HepG2 (cell line): ENCODE measurements around the gene CDC42EP4. TPM values are rescaled to one million over a fixed set of nuclear protein-coding genes. Genes with fewer than 3 reads are reported as not detected.
A peak's percentile ranks its signal among the peaks of the same experiment; 100 is the strongest.

Source experiments
- ARNT2 ChIP-seq: sonication (generic); formaldehyde crosslinking; IDR thresholded peaks from 2 replicates; pipeline ENCODE4 v1.8.0; 2022; ENCODE audit warnings: mild to moderate bottlenecking, low read depth, missing genetic modification reagents, moderate library complexity
- CAMTA2 ChIP-seq: sonication (generic); formaldehyde crosslinking; IDR thresholded peaks from 2 replicates; pipeline ENCODE4 v1.4.0; 2020; ENCODE audit warnings: mild to moderate bottlenecking, missing genetic modification reagents, borderline replicate concordance
- CENPX ChIP-seq: sonication (generic); formaldehyde crosslinking; IDR thresholded peaks from 2 replicates; pipeline ENCODE4 v1.9.0; 2021; ENCODE audit warnings: mild to moderate bottlenecking, missing genetic modification reagents, moderate library complexity
- GFI1 ChIP-seq: sonication (generic); formaldehyde crosslinking; IDR thresholded peaks from 2 replicates; pipeline ENCODE4 v1.5.0; 2020; ENCODE audit warnings: missing genetic modification reagents, mild to moderate bottlenecking, borderline replicate concordance
- HIVEP1 ChIP-seq: sonication (generic); formaldehyde crosslinking; IDR thresholded peaks from 2 replicates; pipeline ENCODE4 v1.4.0; 2020; ENCODE audit warnings: mild to moderate bottlenecking, missing genetic modification reagents
- HNF4G ChIP-seq, 2 experiments: sonication (generic) in 1 of 2; formaldehyde crosslinking in 1 of 2; IDR thresholded peaks; 2 replicates each; pipeline versions ENCODE4 v1.4.0 to v1.6.1; 2011 to 2020; ENCODE audit warnings: borderline replicate concordance in 2 of 2, low read depth in 2 of 2, mild to moderate bottlenecking in 2 of 2, low read length in 1 of 2, missing genetic modification reagents in 1 of 2, moderate library complexity in 1 of 2
- KLF13 ChIP-seq: sonication (generic); formaldehyde crosslinking; IDR thresholded peaks from 2 replicates; pipeline ENCODE4 v1.4.0; 2020; ENCODE audit warnings: mild to moderate bottlenecking, missing genetic modification reagents
- MAFK ChIP-seq, 2 experiments: IDR thresholded peaks in 1 of 2; conservative IDR thresholded peaks in 1 of 2; 2 replicates each; pipeline ENCODE4 v1.6.1; 2011; ENCODE audit warnings: improper control_type of control experiment in 2 of 2, low read length in 2 of 2
- NFYB ChIP-seq: sonication (generic); formaldehyde crosslinking; IDR thresholded peaks from 2 replicates; pipeline ENCODE4 v1.4.0; 2020; ENCODE audit warnings: missing genetic modification reagents
- PAWR ChIP-seq: sonication (generic); formaldehyde crosslinking; IDR thresholded peaks from 2 replicates; pipeline ENCODE4 v1.4.0; 2020; ENCODE audit warnings: missing genetic modification reagents, mild to moderate bottlenecking, borderline replicate concordance
- SOX6 ChIP-seq, 2 experiments: fragments of 450-650 bp in 1 of 2; sonication (generic) in 1 of 2; formaldehyde crosslinking in 1 of 2; IDR thresholded peaks; 2 replicates each; pipeline versions ENCODE4 v1.4.0 to v1.6.1; 2017 to 2020; ENCODE audit warnings: antibody characterized with exemption in 1 of 2, mild to moderate bottlenecking in 1 of 2, missing genetic modification reagents in 1 of 2
- TAF15 ChIP-seq: fragments of 200-400 bp; formaldehyde crosslinking; IDR thresholded peaks from one replicate; pipeline ENCODE4 v1.6.1; 2018; ENCODE audit warnings: mild to moderate bottlenecking, low read depth, low read length; ENCODE audit not compliant: poor library complexity, severe bottlenecking
- ZBTB25 ChIP-seq: IDR thresholded peaks from 2 replicates; pipeline ENCODE4 v1.6.1; 2018; ENCODE audit warnings: missing genetic modification reagents
- ZFP36L2 ChIP-seq: sonication (generic); formaldehyde crosslinking; IDR thresholded peaks from 2 replicates; pipeline ENCODE4 v1.4.0; 2020; ENCODE audit warnings: missing genetic modification reagents
- ZNF326 ChIP-seq: sonication (generic); formaldehyde crosslinking; IDR thresholded peaks from 2 replicates; pipeline ENCODE4 v1.4.0; 2020; ENCODE audit warnings: missing genetic modification reagents, borderline replicate concordance
- ZNF407 ChIP-seq: sonication (generic); formaldehyde crosslinking; IDR thresholded peaks from one replicate; pipeline ENCODE4 v1.5.1; 2020; ENCODE audit warnings: mild to moderate bottlenecking, missing genetic modification reagents; ENCODE audit errors: not compliant biosample characterization
- ZNF569 ChIP-seq: sonication (generic); formaldehyde crosslinking; IDR thresholded peaks from 2 replicates; pipeline ENCODE4 v1.5.0; 2020; ENCODE audit warnings: mild to moderate bottlenecking, missing genetic modification reagents, moderate library complexity, borderline replicate concordance
- ZNF615 ChIP-seq: sonication (generic); formaldehyde crosslinking; IDR thresholded peaks from 2 replicates; pipeline ENCODE4 v1.5.0; 2020; ENCODE audit warnings: mild to moderate bottlenecking, missing genetic modification reagents, borderline replicate concordance
- ZNF713 ChIP-seq: sonication (generic); formaldehyde crosslinking; IDR thresholded peaks from 2 replicates; pipeline ENCODE4 v1.4.0; 2020; ENCODE audit warnings: mild to moderate bottlenecking, missing genetic modification reagents
- ZNF792 ChIP-seq: IDR thresholded peaks from 2 replicates; pipeline ENCODE4 v1.6.1; 2016
- ZSCAN30 ChIP-seq: sonication (generic); formaldehyde crosslinking; IDR thresholded peaks from 2 replicates; pipeline ENCODE4 v1.5.0; 2020; ENCODE audit warnings: mild to moderate bottlenecking, missing genetic modification reagents
- polyA plus RNA-seq, 8 experiments: library from polyadenylated mRNA; depleted of rRNA in 3 of 8; stranded (reverse) in 7 of 8; unstranded in 1 of 8; fragments of >200 nt; fragmentation: Illumina TruSeq in 4 of 8; extraction: Trizol in 4 of 8; gene quantifications; 2 replicates each; pipeline versions ENCODE4 v1.2.1 to v1.2.3, GENCODE V29; 2011 to 2016; ENCODE audit warnings: low read depth in 4 of 8, missing spikeins in 1 of 8, mixed read lengths in 1 of 8; ENCODE audit not compliant: insufficient read depth in 1 of 8
- total RNA-seq, 5 experiments: library from RNA; depleted of rRNA; stranded (reverse); fragments of >200 nt; fragmentation: Illumina TruSeq; extraction: Trizol; gene quantifications; 2 replicates each; pipeline ENCODE4 v1.2.3, GENCODE V29; 2016; ENCODE audit warnings: low read depth in 1 of 5

Gene CDC42EP4
- total and polyA plus RNA-seq, 2 of the 13 experiments (the other 11 are each of a cell fraction or from before 2014, with no cell fraction given), result 19.0 to 54.0 TPM

- TF ChIP-seq ZNF569 (no peak), GFI1 (CRISPR knock-in tag) (peak; percentile 89), ZFP36L2 (CRISPR knock-in tag) (no peak), CENPX (CRISPR knock-in tag) (no peak), TAF15 (no peak), ZBTB25 (no peak), NFYB (CRISPR knock-in tag) (no peak), KLF13 (CRISPR knock-in tag) (no peak), PAWR (no peak), HNF4G (IDR thresholded peaks at IDR 0.05; ENCODE audit: borderline replicate concordance, low read depth, low read length) (peak; percentile 76), HNF4G (CRISPR knock-in tag; IDR thresholded peaks at IDR 0.05; ENCODE audit: borderline replicate concordance, low read depth) (peak; percentile 75; the same call in 1 of the 2 replicates), ARNT2 (CRISPR knock-in tag) (no peak), ZNF615 (0 out of 2 replicates have a peak, but pooled peaks have one; percentile 69), HIVEP1 (CRISPR knock-in tag) (0 out of 2 replicates have a peak, but pooled peaks have one; percentile 39), ZNF407 (CRISPR knock-in tag) (no peak), ZNF326 (CRISPR knock-in tag) (no peak), MAFK (conservative IDR thresholded peaks at IDR 0.05 in 1 of 2, IDR thresholded peaks at IDR 0.05 in 1 of 2; ENCODE audit: low read length in 2 of 2) (no peak), ZNF713 (no peak), ZSCAN30 (CRISPR knock-in tag) (no peak), ZNF792 (no peak; the same call in 1 of the 2 replicates), CAMTA2 (CRISPR knock-in tag) (no peak), SOX6 (IDR thresholded peaks at IDR 0.05) (no peak), SOX6 (CRISPR knock-in tag; IDR thresholded peaks at IDR 0.05) (peak; percentile 98)
These were observed 33.7 kb downstream of the CDC42EP4 start (continued) for GRCh38 chr17:73278049-73278464.
